Heart left ventricle (tissue), 13 donors: ENCODE results near the gene COMMD3.

ENCODE experiments used
- CTCF ChIP-seq, 12 donors: fragments of 200-600 bp; sonication (generic) in 4 of 12; IDR thresholded peaks; one replicate each; pipeline versions ENCODE4 v1.5.0 to v1.8.0; 2018 to 2022; ENCODE audit warnings: antibody characterized with exemption in 12 of 12, mild to moderate bottlenecking in 5 of 12
- POLR2A ChIP-seq, 2 donors: fragments of 450-650 bp; IDR thresholded peaks; one replicate each; pipeline ENCODE4 v1.6.1; 2017; ENCODE audit warnings: antibody characterized with exemption in 2 of 2, mild to moderate bottlenecking in 2 of 2, moderate library complexity in 2 of 2
- donor health status: ischemic (EF 13 %, LVEDD 7.1; RV severe dilation, severe dysfunction).
- donor health status: DM: no; HTN: yes; CAD: no.
- donor health status: DM: no; HTN: no; CAD: no.
- donor health status: ischemic (EF 25% LVEDD 6.9; RV normal size, moderate dysfunction).
- donor health status: ischemic (EF 25% LVEDD 5.7; RV mildly dilated, moderate dysfunction).
- donor health status: ischemic (EF 35%, LVEDD 5.7; RV mildly dilated, moderate dysfunction).
- donor health status: nonischemic (EF 11% LVEDD 7.7; RV severe dilation, severe dysfunction).
- donor health status: DM: yes; HTN: yes; CAD: no.
- donor health status: PGD.
- donor health status: ischemic (EF 29% LVEDD 5.4; RV normal size, mild dysfunction).
- donor health status: nonischemic (EF 23%, LVEDD 6.1; RV moderate dilation, normal function).

- no peak for TF ChIP-seq CTCF (IDR thresholded peaks at IDR 0.05)
- TF ChIP-seq POLR2A (IDR thresholded peaks at IDR 0.05), result no peak
Observed at GRCh38 chr10:22368981-22369380, 52.8 kb downstream of the COMMD3 start.
